ENCODE results near the gene AKR1B15. TPM values are rescaled to one million over a fixed set of nuclear protein-coding genes. Genes with fewer than 3 reads are reported as not detected.
"Not testable (repeated sequence)": the region's sequence is repeated elsewhere in the genome, so short reads cannot be mapped to it uniquely, and the experiment has no call there.

The AKR1B15 gene
- total RNA-seq, 4 donors from 2014 or later = 1.9 TPM; not detected in 3

GRCh38 chr7:134533288-134533771, 15.6 kb upstream of the AKR1B15 start:
- peak overlapping the region in 2 of 4 donors; percentile 68 to 87 for H3K27ac ChIP-seq
- H3K36me3 ChIP-seq = peaks cover 0 to 13% (median 0%) of the 10 kb centered on the region in 3 donors
- no peak for DNase-seq
- TF ChIP-seq POLR2A (IDR thresholded peaks at IDR 0.05) = no peak
- TF ChIP-seq, protein P1, sequence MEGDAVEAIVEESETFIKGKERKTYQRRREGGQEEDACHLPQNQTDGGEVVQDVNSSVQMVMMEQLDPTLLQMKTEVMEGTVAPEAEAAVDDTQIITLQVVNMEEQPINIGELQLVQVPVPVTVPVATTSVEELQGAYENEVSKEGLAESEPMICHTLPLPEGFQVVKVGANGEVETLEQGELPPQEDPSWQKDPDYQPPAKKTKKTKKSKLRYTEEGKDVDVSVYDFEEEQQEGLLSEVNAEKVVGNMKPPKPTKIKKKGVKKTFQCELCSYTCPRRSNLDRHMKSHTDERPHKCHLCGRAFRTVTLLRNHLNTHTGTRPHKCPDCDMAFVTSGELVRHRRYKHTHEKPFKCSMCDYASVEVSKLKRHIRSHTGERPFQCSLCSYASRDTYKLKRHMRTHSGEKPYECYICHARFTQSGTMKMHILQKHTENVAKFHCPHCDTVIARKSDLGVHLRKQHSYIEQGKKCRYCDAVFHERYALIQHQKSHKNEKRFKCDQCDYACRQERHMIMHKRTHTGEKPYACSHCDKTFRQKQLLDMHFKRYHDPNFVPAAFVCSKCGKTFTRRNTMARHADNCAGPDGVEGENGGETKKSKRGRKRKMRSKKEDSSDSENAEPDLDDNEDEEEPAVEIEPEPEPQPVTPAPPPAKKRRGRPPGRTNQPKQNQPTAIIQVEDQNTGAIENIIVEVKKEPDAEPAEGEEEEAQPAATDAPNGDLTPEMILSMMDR (IDR thresholded peaks at IDR 0.05) = no peak
- H3K9me3 ChIP-seq = no peaks in the 10 kb centered on the region
- no peaks in the 10 kb centered on the region for H3K27me3 ChIP-seq
- H3K4me1 ChIP-seq = peaks cover 0 to 17% (median 0%) of the 10 kb centered on the region in 4 donors
- H3K4me3 ChIP-seq = peak overlapping the region in 2 of 4 donors; percentile 12 to 45

- Histone ChIP-seq H3K27ac (no peak overlapping the region), H3K4me1 (peaks cover 0 to 17% (median 0%) of the 10 kb centered on the region in 4 donors), H3K9me3 (no peaks in the 10 kb centered on the region), H3K36me3 (peaks cover 0 to 13% (median 0%) of the 10 kb centered on the region in 3 donors), H3K27me3 (no peaks in the 10 kb centered on the region), H3K4me3 (no peak overlapping the region)
- DNase-seq = no peak
- no peak for TF ChIP-seq POLR2A (IDR thresholded peaks at IDR 0.05)
- TF ChIP-seq, protein P1 (IDR thresholded peaks at IDR 0.05) = no peak
Observed at GRCh38 chr7:134534633-134535032, 14.3 kb upstream of the AKR1B15 start.

DNA sequence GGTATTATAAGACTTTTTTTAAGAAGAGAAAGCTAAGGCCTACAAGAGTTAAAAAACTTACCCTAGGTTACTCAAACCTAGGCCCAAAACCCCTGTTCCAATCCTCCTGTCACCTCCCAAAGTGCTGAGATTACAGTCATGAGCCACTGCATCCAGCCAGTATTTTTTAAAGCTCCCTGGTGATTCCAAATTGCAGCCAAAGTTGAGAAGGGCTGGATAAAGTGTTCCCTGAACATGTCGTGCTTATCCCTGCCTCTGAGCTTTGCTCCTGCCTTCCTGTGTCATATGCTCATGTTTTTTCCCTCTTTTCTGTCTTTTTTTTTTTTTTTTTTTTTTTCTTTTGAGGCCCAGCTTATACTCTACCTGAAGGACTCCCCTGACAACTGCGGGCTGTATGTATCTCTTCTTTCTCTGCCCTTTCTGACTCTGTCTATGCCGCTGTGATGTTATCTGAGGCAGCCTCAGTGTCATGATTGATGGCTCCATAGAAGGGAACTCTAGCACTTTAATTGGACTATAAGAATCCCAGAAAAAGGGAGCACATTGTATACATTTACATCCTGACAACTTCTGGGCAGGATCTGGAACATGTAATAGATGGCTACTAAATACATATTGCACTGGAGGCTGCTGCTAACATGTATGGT, 13.5 kb upstream of the AKR1B15 start:
- no peaks in the 10 kb centered on the region for H3K9me3 ChIP-seq
- H3K27ac ChIP-seq = no peak overlapping the region
- no peaks in the 10 kb centered on the region for H3K27me3 ChIP-seq
- no peak for DNase-seq
- H3K4me1 ChIP-seq = peaks cover 0 to 17% (median 0%) of the 10 kb centered on the region in 4 donors
- no peak for TF ChIP-seq POLR2A (IDR thresholded peaks at IDR 0.05)
- TF ChIP-seq, protein P1 (IDR thresholded peaks at IDR 0.05) = no peak
- peaks cover 0 to 17% (median 0%) of the 10 kb centered on the region in 3 donors for H3K36me3 ChIP-seq
- H3K4me3 ChIP-seq = no peak overlapping the region

DNA sequence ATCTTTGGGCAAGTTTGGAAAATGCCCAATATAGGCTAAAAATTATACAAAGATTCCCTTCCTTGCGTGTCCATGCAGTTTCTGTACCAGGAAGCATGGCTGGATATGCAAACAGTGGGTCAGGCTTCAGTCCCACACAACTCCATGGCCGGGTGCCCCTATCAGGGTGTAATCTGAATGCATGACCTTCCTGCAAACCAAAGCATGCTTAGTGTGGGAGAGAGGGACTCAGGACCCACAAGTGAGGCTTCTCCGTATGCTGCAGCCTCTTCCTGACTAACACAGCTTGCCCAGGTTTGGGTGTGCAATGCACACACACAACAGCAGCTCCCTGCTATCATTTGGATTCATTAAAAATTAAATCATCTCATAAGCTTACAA, 13.0 kb upstream of the AKR1B15 start:
- no peak overlapping the region for H3K27ac ChIP-seq
- no peaks in the 10 kb centered on the region for H3K27me3 ChIP-seq
- DNase-seq = no peak
- peaks cover 0 to 15% (median 0%) of the 10 kb centered on the region in 4 donors for H3K4me1 ChIP-seq
- H3K9me3 ChIP-seq = no peaks in the 10 kb centered on the region
- TF ChIP-seq, protein P1 (IDR thresholded peaks at IDR 0.05) = no peak
- TF ChIP-seq POLR2A (IDR thresholded peaks at IDR 0.05) = no peak
- peaks cover 0 to 17% (median 0%) of the 10 kb centered on the region in 3 donors for H3K36me3 ChIP-seq
- no peak overlapping the region for H3K4me3 ChIP-seq

DNA sequence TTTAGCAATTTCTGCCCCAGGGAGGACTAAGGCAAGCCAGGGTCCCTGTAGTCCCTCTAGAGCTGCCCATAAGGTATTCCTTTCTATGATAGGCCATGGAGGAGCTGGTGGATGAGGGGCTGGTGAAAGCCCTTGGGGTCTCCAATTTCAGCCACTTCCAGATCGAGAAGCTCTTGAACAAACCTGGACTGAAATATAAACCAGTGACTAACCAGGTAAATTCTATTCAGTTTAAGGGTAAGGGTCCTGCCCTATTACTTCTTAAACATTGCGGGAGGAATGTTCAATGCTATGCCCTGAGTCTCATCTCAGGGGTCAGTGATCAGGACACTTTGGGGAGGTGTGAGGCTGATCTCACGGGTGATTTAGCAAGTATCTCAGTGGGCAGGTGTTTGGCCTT, 12.4 kb upstream of the AKR1B15 start:
- not testable (repeated sequence) for H3K4me3 ChIP-seq

DNA sequence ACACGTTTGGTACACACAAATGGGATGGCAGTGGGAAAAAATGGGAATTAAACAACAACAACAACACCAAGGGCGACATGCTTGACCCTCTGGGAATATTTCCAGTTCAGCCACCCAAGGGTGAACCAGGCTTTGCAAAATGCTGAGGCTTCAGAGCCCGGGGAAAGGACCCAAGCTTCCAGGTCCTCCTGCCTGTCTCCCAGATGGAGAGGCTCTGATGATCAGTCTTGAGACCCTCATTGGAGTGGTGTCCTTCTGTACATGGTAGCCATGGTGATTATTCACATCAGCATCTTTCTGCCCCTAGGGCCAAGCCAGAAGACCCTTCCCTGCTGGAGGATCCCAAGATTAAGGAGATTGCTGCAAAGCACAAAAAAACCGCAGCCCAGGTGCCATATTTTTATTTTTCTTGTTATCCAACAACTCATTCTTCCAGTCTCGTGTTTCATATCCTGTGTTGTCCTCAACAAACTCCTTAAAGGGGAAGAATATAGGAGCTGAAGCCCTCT, 11.6 kb upstream of the AKR1B15 start:
- not testable (repeated sequence) for H3K9me3 ChIP-seq, H3K27me3 ChIP-seq, H3K27ac ChIP-seq, DNase-seq, H3K4me3 ChIP-seq
- Histone ChIP-seq H3K36me3 (peaks cover 0 to 17% (median 0%) of the 10 kb centered on the region in 3 donors), H3K4me1 (peaks cover 0 to 11% (median 0%) of the 10 kb centered on the region in 4 donors)

More for the DNA sequence above, 12.4 kb upstream of the AKR1B15 start:
- Histone ChIP-seq H3K36me3 (peaks cover 0 to 17% (median 0%) of the 10 kb centered on the region in 3 donors), H3K4me1 (peaks cover 0 to 11% (median 0%) of the 10 kb centered on the region in 4 donors)
- H3K27me3 ChIP-seq, DNase-seq, H3K27ac ChIP-seq, H3K9me3 ChIP-seq: not testable (repeated sequence)

Data from Peyer's patch (tissue), 4 donors.